NCI-H345 treated with DMSO at 0.1 percent for 48 hours (cell line): ENCODE results near the gene TTC22.

ENCODE experiments used
- DNase-seq: peaks from one replicate; lab custom pipeline; 2025; ENCODE audit not compliant: unreplicated experiment; lab: John Stamatoyannopoulos, UW

Gene TTC22

GRCh38 chr1:54808443-54809207 is 7.5 kb upstream of the TTC22 start:
- DNase-seq = no peak

- no peak for DNase-seq
Observed at GRCh38 chr1:54807756-54808155, 6.6 kb upstream of the TTC22 start.

- no peak for DNase-seq
Observed at GRCh38 chr1:54806931-54807611, 5.9 kb upstream of the TTC22 start.

DNA sequence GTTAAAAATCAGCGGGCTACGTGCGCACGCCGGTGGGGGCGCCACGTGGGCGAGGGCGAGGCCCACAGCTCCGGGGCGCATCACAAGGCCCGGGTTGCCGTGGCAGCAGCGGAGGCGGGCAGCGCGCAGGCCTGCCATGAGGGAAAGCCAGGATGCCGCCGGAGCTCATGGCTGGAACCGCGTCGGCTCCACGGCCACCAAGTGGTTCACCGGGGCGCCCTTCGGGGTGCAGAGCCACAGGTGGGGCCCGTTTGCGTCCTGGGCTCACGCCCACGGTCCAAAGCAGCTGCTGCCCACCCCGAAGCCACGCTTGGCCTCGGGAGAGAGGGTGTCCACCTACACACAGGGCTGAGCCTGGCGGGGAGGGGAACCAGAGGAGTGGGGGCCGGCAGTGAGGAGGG is 4.9 kb upstream of the TTC22 start:
- DNase-seq = no peak

DNA sequence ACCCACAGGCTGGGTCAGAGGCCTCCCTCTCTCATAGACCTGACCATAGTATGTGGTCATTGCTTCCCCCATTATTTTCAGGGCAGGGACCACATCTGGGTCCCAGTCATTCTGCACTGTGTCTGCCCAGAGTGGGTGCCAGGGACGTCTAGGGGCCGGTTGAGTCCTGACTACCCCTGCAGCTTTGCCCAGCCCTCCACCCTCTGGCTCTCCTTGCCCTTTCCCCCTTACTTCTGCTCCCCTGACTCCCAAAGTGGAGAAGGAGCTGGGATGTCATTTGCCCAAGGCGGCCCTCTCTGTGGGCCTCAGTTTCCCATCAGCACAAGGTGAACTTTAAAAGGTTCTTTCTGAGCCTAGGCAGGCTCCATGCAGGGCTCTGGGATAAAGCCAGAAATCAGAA is 4.3 kb upstream of the TTC22 start:
- DNase-seq = no peak

GRCh38 chr1:54804471-54805132 is 3.5 kb upstream of the TTC22 start:
- DNase-seq = no peak

- DNase-seq = no peak
Observed at GRCh38 chr1:54803761-54804470, 2.8 kb upstream of the TTC22 start.

DNA sequence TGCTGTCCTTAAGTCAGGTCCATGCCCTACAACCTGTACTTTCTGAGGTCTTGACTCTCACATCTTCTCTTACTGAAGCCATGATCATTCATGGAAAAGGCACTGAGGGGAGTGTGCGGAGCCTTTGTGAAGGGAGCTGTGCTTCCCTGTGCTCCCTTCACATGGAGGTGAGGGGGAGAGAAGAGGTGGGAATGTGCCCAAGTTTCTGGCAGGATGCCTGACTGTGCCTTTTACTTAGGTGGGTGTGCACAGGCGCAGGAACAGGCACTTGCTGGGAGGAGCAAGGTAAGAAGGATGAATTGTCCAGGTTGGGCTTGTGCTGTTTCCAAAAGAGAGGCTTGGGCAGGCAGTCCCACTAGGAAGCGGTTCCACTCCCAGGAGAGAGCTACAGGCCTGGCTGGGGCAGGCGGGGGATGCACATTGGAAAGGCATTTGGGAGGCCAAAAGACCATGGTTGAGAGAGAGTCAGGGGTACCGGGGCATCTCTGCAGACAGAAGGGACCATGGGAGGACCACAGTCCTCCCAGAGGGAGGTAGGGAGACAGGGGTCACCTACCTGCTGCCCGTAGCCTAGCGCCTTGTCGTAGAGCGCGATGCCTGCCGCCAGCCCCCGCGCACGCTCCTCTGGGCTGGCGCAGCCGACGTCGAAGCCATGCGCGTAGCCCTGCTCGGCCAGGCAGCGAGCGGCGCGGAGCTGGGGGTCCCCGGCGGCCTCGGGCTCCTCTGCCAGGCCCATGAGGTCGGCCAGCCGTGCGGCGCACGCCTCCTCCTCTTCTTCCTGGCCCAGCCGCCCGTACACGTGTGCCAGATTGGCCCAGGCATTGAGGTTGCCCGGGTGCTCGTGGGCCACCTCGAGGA is 853 bp downstream of the TTC22 start:
- DNase-seq = no peak

GRCh38 chr1:54798769-54799641 is 2.1 kb downstream of the TTC22 start:
- no peak for DNase-seq

- DNase-seq = no peak
Observed at GRCh38 chr1:54798206-54798605, 2.9 kb downstream of the TTC22 start.

GRCh38 chr1:54796902-54797301 is 4.2 kb downstream of the TTC22 start:
- no peak for DNase-seq

- DNase-seq = no peak
Observed at GRCh38 chr1:54795841-54796468, 5.2 kb downstream of the TTC22 start.

DNA sequence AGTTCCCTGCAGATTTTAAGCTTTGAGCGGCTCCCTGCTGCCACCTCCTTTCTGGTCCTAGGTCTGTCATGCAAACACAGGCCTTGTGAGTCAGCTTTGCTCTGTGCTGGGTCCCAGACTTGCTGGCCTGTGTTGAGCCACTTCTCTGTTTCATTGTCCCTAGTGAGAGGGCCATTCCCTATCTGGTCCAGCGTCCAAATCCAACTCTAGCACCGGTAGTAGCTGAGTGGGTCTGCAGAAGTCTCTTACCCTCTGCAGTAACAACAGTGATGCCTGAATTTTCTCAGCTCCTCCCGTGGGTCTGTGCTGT is 5.8 kb downstream of the TTC22 start:
- no peak for DNase-seq

DNA sequence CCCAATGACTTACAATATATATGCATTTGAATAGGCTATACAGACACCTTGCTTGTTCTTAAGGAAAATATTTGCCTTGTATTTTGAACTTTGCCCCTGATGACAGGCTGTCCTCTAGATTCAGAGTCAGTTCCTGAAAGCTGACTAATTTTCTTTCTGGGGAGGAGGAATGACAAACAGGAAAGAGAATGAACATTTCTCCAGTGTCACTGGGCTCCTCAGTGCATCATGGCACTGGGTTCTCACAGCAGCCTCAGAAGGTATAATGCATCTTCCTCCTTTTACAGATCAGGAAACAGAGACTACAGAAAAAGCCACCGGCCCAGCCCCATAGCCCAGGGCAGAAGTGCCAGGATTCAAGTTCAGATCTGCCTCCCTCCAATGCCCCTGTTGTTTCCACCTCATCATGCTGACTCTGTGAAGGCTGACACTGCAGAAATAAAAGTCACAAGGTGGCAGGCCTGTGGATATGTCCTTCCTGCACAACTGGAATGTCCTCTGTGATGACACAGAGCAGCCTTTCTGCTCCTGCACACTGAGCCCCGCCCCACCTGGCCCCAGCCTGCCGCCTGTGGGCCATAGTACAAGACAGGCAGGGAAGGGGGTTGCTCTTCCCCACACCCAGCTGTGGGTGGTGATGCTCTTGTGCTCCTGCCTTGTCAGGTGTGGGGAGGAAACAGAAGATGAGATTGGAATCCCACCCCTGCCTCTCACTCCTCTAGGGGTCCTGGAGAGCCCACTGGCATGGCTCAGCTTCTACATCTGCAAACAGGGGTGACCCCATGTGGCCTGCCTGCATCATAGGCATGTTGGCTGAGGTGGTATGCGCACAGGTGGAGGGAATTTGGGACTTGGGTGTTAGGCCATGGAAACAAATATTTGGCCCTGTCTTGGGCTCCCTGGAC is 6.4 kb downstream of the TTC22 start:
- DNase-seq = no peak

DNA sequence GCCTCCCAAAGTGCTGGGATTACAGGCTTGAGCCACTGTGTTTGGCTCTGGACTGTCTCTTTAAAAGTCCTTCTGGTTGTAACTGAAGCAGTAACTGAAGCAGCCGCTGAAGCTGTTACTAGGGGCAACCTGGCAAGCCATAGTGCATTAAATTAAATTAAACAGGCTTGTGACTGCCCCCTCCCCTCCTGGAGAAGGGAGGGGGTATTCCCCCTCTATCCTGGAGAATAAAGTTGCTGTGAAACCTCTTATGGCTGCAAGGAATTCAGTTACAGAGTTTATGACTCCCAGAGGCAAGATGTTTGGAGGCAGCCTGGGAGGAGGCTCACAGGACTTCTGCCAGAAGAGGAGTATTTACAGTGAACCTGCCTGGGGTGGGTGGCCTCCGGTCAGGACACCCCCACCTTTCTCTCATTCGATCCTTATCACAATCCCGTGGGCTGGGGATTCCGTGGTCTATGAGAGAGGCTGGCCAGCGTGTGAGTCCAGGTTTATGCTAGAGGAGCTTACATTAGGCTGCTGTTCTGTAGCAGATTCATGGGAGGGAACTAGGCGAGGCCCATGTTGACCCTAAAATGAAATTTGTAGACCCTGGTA is 8.3 kb downstream of the TTC22 start:
- DNase-seq = no peak

DNA sequence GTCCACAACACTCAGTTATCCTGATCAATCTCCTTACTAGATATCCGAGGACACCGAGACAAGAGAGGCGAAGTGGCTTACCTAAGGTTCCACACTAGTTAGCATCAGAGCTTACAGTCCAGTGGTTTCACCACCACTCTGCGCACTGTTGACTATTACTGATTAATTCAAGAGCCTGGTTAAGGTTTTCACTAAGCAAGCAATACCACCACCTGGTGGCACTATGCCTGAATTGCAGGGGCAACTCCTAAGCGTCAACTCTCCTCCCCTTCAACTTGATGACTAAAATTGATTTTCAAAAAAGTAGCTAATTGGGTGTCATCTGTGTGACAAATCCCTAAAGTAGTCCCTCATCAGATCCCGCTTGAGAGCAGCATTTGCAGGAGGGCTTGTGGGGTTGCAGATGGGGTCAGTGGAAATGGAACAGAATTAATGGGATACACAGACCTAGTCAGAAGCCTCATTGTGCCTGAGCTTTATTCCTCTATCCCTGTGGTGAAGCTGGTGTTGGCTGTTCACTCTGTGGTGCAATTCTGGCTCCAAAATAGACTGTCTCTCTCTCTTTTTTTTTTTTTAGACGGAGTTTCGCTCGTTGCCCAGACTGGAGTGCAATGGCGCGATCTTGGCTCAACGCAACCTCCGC is 9.1 kb downstream of the TTC22 start:
- no peak for DNase-seq

GRCh38 chr1:54788459-54788858 is 12.7 kb downstream of the TTC22 start:
- no peak for DNase-seq
